ENCODE measurements around the gene ELL2. TPM values are rescaled to one million over a fixed set of nuclear protein-coding genes. Genes with fewer than 3 reads are reported as not detected.

Gene ELL2
- total and polyA plus RNA-seq, 2 of the 13 experiments (the other 11 are each of a cell fraction or from before 2014, with no cell fraction given), result 78.9 to 97.1 TPM

- TF ChIP-seq ZNF280D (CRISPR knock-in tag; IDR thresholded peaks at IDR 0.05), result peak; percentile 49; the same call in 1 of the 2 replicates
- peak; percentile 100 for TF ChIP-seq ZBTB21 (CRISPR knock-in tag; IDR thresholded peaks at IDR 0.05)
- no peak for TF ChIP-seq ZNF782 (CRISPR knock-in tag; IDR thresholded peaks at IDR 0.05; ENCODE audit: borderline replicate concordance)
- TF ChIP-seq ZXDC (CRISPR knock-in tag; IDR thresholded peaks at IDR 0.05), result no peak
- no peak for TF ChIP-seq NFE2 (CRISPR knock-in tag; IDR thresholded peaks at IDR 0.05)
- peak; percentile 28; the same call in 1 of the 2 replicates for TF ChIP-seq FOXP4 (CRISPR knock-in tag; IDR thresholded peaks at IDR 0.05)
- no peak; the same call in 1 of the 2 replicates for TF ChIP-seq POGK (CRISPR knock-in tag; conservative IDR thresholded peaks at IDR 0.05)
- TF ChIP-seq ZNF552 (CRISPR knock-in tag; IDR thresholded peaks at IDR 0.05; ENCODE audit: borderline replicate concordance), result peak; percentile 17; the same call in 1 of the 2 replicates
- TF ChIP-seq, protein P1, sequence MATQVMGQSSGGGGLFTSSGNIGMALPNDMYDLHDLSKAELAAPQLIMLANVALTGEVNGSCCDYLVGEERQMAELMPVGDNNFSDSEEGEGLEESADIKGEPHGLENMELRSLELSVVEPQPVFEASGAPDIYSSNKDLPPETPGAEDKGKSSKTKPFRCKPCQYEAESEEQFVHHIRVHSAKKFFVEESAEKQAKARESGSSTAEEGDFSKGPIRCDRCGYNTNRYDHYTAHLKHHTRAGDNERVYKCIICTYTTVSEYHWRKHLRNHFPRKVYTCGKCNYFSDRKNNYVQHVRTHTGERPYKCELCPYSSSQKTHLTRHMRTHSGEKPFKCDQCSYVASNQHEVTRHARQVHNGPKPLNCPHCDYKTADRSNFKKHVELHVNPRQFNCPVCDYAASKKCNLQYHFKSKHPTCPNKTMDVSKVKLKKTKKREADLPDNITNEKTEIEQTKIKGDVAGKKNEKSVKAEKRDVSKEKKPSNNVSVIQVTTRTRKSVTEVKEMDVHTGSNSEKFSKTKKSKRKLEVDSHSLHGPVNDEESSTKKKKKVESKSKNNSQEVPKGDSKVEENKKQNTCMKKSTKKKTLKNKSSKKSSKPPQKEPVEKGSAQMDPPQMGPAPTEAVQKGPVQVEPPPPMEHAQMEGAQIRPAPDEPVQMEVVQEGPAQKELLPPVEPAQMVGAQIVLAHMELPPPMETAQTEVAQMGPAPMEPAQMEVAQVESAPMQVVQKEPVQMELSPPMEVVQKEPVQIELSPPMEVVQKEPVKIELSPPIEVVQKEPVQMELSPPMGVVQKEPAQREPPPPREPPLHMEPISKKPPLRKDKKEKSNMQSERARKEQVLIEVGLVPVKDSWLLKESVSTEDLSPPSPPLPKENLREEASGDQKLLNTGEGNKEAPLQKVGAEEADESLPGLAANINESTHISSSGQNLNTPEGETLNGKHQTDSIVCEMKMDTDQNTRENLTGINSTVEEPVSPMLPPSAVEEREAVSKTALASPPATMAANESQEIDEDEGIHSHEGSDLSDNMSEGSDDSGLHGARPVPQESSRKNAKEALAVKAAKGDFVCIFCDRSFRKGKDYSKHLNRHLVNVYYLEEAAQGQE (IDR thresholded peaks at IDR 0.05; ENCODE audit: borderline replicate concordance in 1 of 2, low read depth in 1 of 2, low read length in 2 of 2), result peak in 1 of 2 experiments; percentile 84; a peak in 2 of 4 replicates
- no peak for TF ChIP-seq ZFP62 (CRISPR knock-in tag; IDR thresholded peaks at IDR 0.05)
Observed at GRCh38 chr5:95961617-95962474, at the start of gene ELL2 (continued).

Data from HepG2 (cell line).